GM19452 (cell line): ENCODE measurements around the gene CDH5.

Source experiments
- ATAC-seq: cut with Tn5 transposase; IDR thresholded peaks from one replicate; pipeline ENCODE4 v1.9.1; 2021; ENCODE audit not compliant: unreplicated experiment

Gene CDH5

GRCh38 chr16:66416136-66416535 lies 49.6 kb downstream of the CDH5 start:
- no peak for ATAC-seq

GRCh38 chr16:66416939-66417700 lies 50.6 kb downstream of the CDH5 start:
- no peak for ATAC-seq

- no peak for ATAC-seq
Measured at GRCh38 chr16:66418165-66418962, 51.9 kb downstream of the CDH5 start.

- ATAC-seq = no peak
Measured at GRCh38 chr16:66419527-66419926, 53.0 kb downstream of the CDH5 start.

GRCh38 chr16:66420396-66420795 lies 53.9 kb downstream of the CDH5 start:
- ATAC-seq = no peak

- ATAC-seq = no peak
Measured at GRCh38 chr16:66421891-66422290, 55.4 kb downstream of the CDH5 start.

- ATAC-seq = no peak
Measured at GRCh38 chr16:66422366-66422765, 55.9 kb downstream of the CDH5 start.

- no peak for ATAC-seq
Measured at GRCh38 chr16:66423177-66423576, 56.7 kb downstream of the CDH5 start.

GRCh38 chr16:66425651-66426050 lies 59.2 kb downstream of the CDH5 start:
- no peak for ATAC-seq

GRCh38 chr16:66426112-66427035 lies 59.9 kb downstream of the CDH5 start:
- ATAC-seq = no peak

GRCh38 chr16:66427036-66427860 lies 60.8 kb downstream of the CDH5 start, which contains the start of gene BEAN1:
TSS of gene BEAN1 (plus strand) at chr16:66427295. CDS start at chr16:66437677, 10,382 bp downstream.
- ATAC-seq = no peak

- no peak for ATAC-seq
Measured at GRCh38 chr16:66427871-66428681, 61.6 kb downstream of the CDH5 start.

GRCh38 chr16:66428682-66429251 lies 62.3 kb downstream of the CDH5 start:
- ATAC-seq = no peak

- no peak for ATAC-seq
Measured at GRCh38 chr16:66429290-66429962, 62.9 kb downstream of the CDH5 start.

GRCh38 chr16:66430214-66430613 lies 63.7 kb downstream of the CDH5 start:
- no peak for ATAC-seq

- no peak for ATAC-seq
Measured at GRCh38 chr16:66431760-66432159, 65.3 kb downstream of the CDH5 start.

GRCh38 chr16:66432429-66432828 lies 65.9 kb downstream of the CDH5 start:
- ATAC-seq = no peak

- no peak for ATAC-seq
Measured at GRCh38 chr16:66434619-66435430, 68.3 kb downstream of the CDH5 start.
